Endothelial cell (in vitro differentiated cells): ENCODE measurements around the gene PCYOX1L. TPM values are rescaled to one million over a fixed set of nuclear protein-coding genes. Genes with fewer than 3 reads are reported as not detected.

ENCODE experiments used
- DNase-seq: peaks from one replicate; pipeline ENCODE4 v3.0.0; 2021; ENCODE audit warnings: low spot score
- H3K27ac Mint-ChIP-seq: one replicate; pipeline ENCODE4 v1.8.0; 2021; ENCODE audit warnings: mixed read lengths, inconsistent platforms; ENCODE audit not compliant: unreplicated experiment
- H3K27me3 Mint-ChIP-seq: one replicate; pipeline ENCODE4 v1.8.0; 2021; ENCODE audit warnings: mild to moderate bottlenecking, moderate library complexity, mixed read lengths, inconsistent platforms; ENCODE audit not compliant: unreplicated experiment
- H3K36me3 Mint-ChIP-seq: one replicate; pipeline ENCODE4 v1.8.0; 2021; ENCODE audit warnings: mild to moderate bottlenecking, low read depth, mixed read lengths, inconsistent platforms; ENCODE audit not compliant: unreplicated experiment
- H3K4me1 Mint-ChIP-seq: one replicate; pipeline ENCODE4 v1.8.0; 2021; ENCODE audit warnings: mild to moderate bottlenecking, mixed read lengths, inconsistent platforms; ENCODE audit not compliant: unreplicated experiment
- H3K4me3 Mint-ChIP-seq: one replicate; pipeline ENCODE4 v1.8.0; 2021; ENCODE audit warnings: mild to moderate bottlenecking, mixed read lengths, inconsistent platforms; ENCODE audit not compliant: unreplicated experiment
- H3K9me3 Mint-ChIP-seq: one replicate; pipeline ENCODE4 v1.8.0; 2021; ENCODE audit warnings: mixed read lengths, inconsistent platforms; ENCODE audit not compliant: unreplicated experiment
- CTCF ChIP-seq: fragments of 200-600 bp; sonication (generic); IDR thresholded peaks from one replicate; pipeline ENCODE4 v1.5.0; 2021; ENCODE audit warnings: antibody characterized with exemption; ENCODE audit not compliant: unreplicated experiment
- total RNA-seq: library from RNA; stranded (reverse); fragmentation: NEBNext Ultra II Directional; extraction: Animal tissue kit (Norgen Biotek cat#: 25700); gene quantifications from one replicate; pipeline ENCODE4 v1.2.1, GENCODE V29; 2021; ENCODE audit not compliant: unreplicated experiment

PCYOX1L gene
- total RNA-seq, 1 donor from 2014 or later, result 18.3 TPM

GRCh38 chr5:149401051-149401450 is 43.2 kb downstream of the PCYOX1L start:
- H3K27me3 Mint-ChIP-seq, result no peaks in the 10 kb centered on the region
- no peak for DNase-seq
- no peaks in the 10 kb centered on the region for H3K36me3 Mint-ChIP-seq
- no peaks in the 10 kb centered on the region for H3K9me3 Mint-ChIP-seq
- no peak for TF ChIP-seq CTCF
- no peak overlapping the region for H3K4me3 Mint-ChIP-seq
- H3K27ac Mint-ChIP-seq, result no peak overlapping the region
- peaks cover 22% of the 10 kb centered on the region for H3K4me1 Mint-ChIP-seq

- Mint-ChIP-seq H3K4me1 (peaks cover 30% of the 10 kb centered on the region), H3K9me3 (no peaks in the 10 kb centered on the region), H3K27ac (no peak overlapping the region), H3K27me3 (no peaks in the 10 kb centered on the region), H3K4me3 (no peak overlapping the region), H3K36me3 (no peaks in the 10 kb centered on the region)
- DNase-seq, result no peak
- no peak for TF ChIP-seq CTCF
Observed at GRCh38 chr5:149402291-149402690, 44.4 kb downstream of the PCYOX1L start.

- H3K4me1 Mint-ChIP-seq, result peaks cover 37% of the 10 kb centered on the region
Observed at GRCh38 chr5:149403923-149404745, 46.3 kb downstream of the PCYOX1L start.

GRCh38 chr5:149404746-149405549 is 47.1 kb downstream of the PCYOX1L start:
- Mint-ChIP-seq H3K27ac (no peak overlapping the region), H3K36me3 (no peaks in the 10 kb centered on the region), H3K4me3 (no peak overlapping the region), H3K9me3 (no peaks in the 10 kb centered on the region), H3K4me1 (peaks cover 37% of the 10 kb centered on the region), H3K27me3 (no peaks in the 10 kb centered on the region)
- DNase-seq, result no peak
- TF ChIP-seq CTCF, result no peak

More at GRCh38 chr5:149403923-149404745, 46.3 kb downstream of the PCYOX1L start:
- Mint-ChIP-seq H3K4me3 (no peak overlapping the region), H3K27ac (no peak overlapping the region), H3K27me3 (no peaks in the 10 kb centered on the region), H3K36me3 (no peaks in the 10 kb centered on the region), H3K9me3 (no peaks in the 10 kb centered on the region)
- TF ChIP-seq CTCF, result no peak
- DNase-seq, result no peak
